Subcutaneous abdominal adipose tissue (tissue), 5 donors: ENCODE data around the gene ELP5.

ENCODE experiments used
- H3K27ac ChIP-seq: one replicate; pipeline ENCODE4 v1.7.0; 2013; ENCODE audit warnings: low read depth, mild to moderate bottlenecking, inconsistent platforms, low read length, moderate library complexity
- H3K27me3 ChIP-seq, 5 donors: one replicate each; pipeline ENCODE4 v1.7.0; 2013; ENCODE audit warnings: low read length in 5 of 5, inconsistent platforms in 1 of 5; ENCODE audit not compliant: control insufficient read depth in 5 of 5, insufficient read depth in 4 of 5
- H3K36me3 ChIP-seq, 5 donors: one replicate each; pipeline ENCODE4 v1.7.0; 2013; ENCODE audit warnings: low read length in 5 of 5; ENCODE audit not compliant: control insufficient read depth in 5 of 5, insufficient read depth in 5 of 5
- H3K4me1 ChIP-seq, 5 donors: one replicate each; pipeline ENCODE4 v1.7.0; 2013; ENCODE audit warnings: low read length in 5 of 5, mild to moderate bottlenecking in 3 of 5, moderate library complexity in 1 of 5; ENCODE audit not compliant: control insufficient read depth in 5 of 5, insufficient read depth in 5 of 5
- H3K4me3 ChIP-seq, 5 donors: one replicate each; pipeline ENCODE4 v1.7.0; 2013; ENCODE audit warnings: low read length in 5 of 5, low read depth in 1 of 5
- H3K9ac ChIP-seq, 5 donors: one replicate each; pipeline ENCODE4 v1.7.0; 2013; ENCODE audit warnings: low read length in 5 of 5, mild to moderate bottlenecking in 4 of 5, moderate library complexity in 3 of 5
- H3K9me3 ChIP-seq, 5 donors: one replicate each; pipeline ENCODE4 v1.7.0; 2013; ENCODE audit warnings: low read length in 5 of 5; ENCODE audit not compliant: control insufficient read depth in 5 of 5
- donor health status: healthy.
- donor health status: healthy.
- donor health status: healthy.
- donor health status: healthy.
- donor health status: healthy.

Gene ELP5

GRCh38 chr17:7251661-7252175, 297 bp upstream of the ELP5 start, which contains the start of gene CTDNEP1:
CTDNEP1 (minus strand) TSS chr17:7251734; CDS start chr17:7251296, 438 bp downstream.
- Histone ChIP-seq H3K9ac (peak within 1 kb of the TSS; percentile 88 to 99 (median 92)), H3K9me3 (no peaks in the 10 kb centered on the region), H3K4me3 (peak within 1 kb of the TSS; percentile 83 to 95 (median 88)), H3K36me3 (peaks cover 8 to 31% (median 22%) of the 10 kb centered on the region in 5 donors), H3K27me3 (no peaks in the 10 kb centered on the region), H3K4me1 (peaks cover 13 to 39% (median 37%) of the 10 kb centered on the region in 5 donors), H3K27ac (peak within 1 kb of the TSS; percentile 100)

GRCh38 chr17:7253082-7253481, 1.1 kb downstream of the ELP5 start:
- Histone ChIP-seq H3K4me1 (peaks cover 13 to 39% (median 37%) of the 10 kb centered on the region in 5 donors), H3K27ac (peak overlapping the region; percentile 100), H3K27me3 (no peaks in the 10 kb centered on the region), H3K9me3 (no peaks in the 10 kb centered on the region), H3K36me3 (peaks cover 8 to 40% (median 30%) of the 10 kb centered on the region in 5 donors), H3K9ac (peak overlapping the region in 4 of 5 donors; percentile 88 to 99 (median 94)), H3K4me3 (peak overlapping the region; percentile 83 to 95 (median 88))

- no peaks in the 10 kb centered on the region for H3K27me3 ChIP-seq
- no peak overlapping the region for H3K9ac ChIP-seq
- H3K9me3 ChIP-seq, result no peaks in the 10 kb centered on the region
- no peak overlapping the region for H3K4me3 ChIP-seq
- no peak overlapping the region for H3K27ac ChIP-seq
- peaks cover 8 to 54% (median 42%) of the 10 kb centered on the region in 5 donors for H3K36me3 ChIP-seq
- H3K4me1 ChIP-seq, result peaks cover 13 to 37% (median 35%) of the 10 kb centered on the region in 5 donors
Observed at GRCh38 chr17:7254511-7254910, 2.5 kb downstream of the ELP5 start.

GRCh38 chr17:7256766-7257456, 4.9 kb downstream of the ELP5 start:
- Histone ChIP-seq H3K9me3 (no peaks in the 10 kb centered on the region), H3K27me3 (peaks cover 0 to 5% (median 0%) of the 10 kb centered on the region in 5 donors), H3K9ac (no peak overlapping the region), H3K4me1 (peaks cover 2 to 42% (median 40%) of the 10 kb centered on the region in 5 donors), H3K4me3 (no peak overlapping the region), H3K36me3 (peaks cover 8 to 56% (median 42%) of the 10 kb centered on the region in 5 donors), H3K27ac (no peak overlapping the region)

DNA sequence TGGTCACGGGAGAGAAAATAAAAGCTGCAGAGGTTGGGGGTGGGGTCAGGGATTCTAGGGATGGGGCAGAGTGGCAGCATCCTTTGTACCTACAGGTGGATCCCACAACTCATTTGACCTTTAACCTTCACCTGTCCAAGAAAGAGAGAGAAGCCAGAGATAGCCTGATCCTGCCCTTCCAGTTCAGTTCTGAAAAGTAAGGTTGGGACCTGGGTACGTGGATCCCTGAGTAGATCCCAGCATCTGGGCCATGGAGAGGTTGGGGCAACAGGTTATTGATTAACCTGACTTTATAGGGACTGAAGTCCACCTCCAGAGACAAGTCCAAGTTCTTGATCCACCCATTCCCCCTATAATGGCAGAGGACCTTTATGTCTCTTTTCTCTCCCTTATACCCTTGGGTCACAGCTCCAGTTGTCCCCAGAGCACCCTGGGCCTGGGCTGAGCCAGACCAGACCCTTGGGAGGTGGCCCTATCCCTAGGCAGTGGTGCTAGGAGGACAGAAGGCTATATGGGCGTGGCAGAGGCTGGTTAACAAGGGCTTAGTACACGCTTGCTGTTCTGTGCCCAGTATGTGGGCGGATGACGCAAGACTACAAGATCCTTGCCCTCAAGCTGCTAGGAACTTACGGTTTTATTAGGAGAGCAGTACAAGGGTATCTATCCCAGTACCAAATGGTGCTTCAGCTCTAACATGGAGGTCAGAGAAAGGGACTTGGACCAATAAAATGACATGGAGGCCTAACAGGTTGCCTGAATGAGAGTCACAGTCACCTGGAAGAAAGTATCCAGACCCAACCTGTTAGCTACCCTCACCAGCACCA, 6.9 kb downstream of the ELP5 start:
- Histone ChIP-seq H3K4me1 (peaks cover 0 to 47% (median 41%) of the 10 kb centered on the region in 5 donors), H3K27ac (peak overlapping the region; percentile 59), H3K9me3 (no peaks in the 10 kb centered on the region), H3K27me3 (peaks cover 0 to 22% (median 14%) of the 10 kb centered on the region in 5 donors), H3K9ac (peak overlapping the region in 1 of 5 donors; percentile 4), H3K36me3 (peaks cover 8 to 55% (median 42%) of the 10 kb centered on the region in 5 donors), H3K4me3 (no peak overlapping the region)

DNA sequence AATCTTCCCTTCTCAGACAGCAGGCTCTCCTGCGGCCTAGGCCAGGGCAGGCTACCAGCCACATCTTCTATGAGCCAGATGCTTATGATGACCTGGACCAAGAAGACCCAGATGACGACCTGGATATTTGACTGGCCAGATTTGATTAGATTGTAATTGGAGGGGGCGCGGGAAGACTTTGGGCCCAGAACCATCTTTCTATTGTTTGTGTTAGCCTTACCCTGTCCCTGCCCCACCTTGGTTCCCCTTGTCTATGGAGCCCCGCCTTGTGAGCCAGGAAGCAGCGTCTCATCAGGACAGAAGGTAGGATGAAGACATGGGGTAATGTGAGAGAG, 7.5 kb downstream of the ELP5 start:
- peaks cover 3 to 50% (median 36%) of the 10 kb centered on the region in 5 donors for H3K36me3 ChIP-seq
- H3K27me3 ChIP-seq, result peaks cover 0 to 22% (median 14%) of the 10 kb centered on the region in 5 donors
- H3K9me3 ChIP-seq, result no peaks in the 10 kb centered on the region
- H3K4me1 ChIP-seq, result peaks cover 0 to 47% (median 41%) of the 10 kb centered on the region in 5 donors
- no peak overlapping the region for H3K9ac ChIP-seq
- H3K27ac ChIP-seq, result peak overlapping the region; percentile 59
- no peak overlapping the region for H3K4me3 ChIP-seq

GRCh38 chr17:7260151-7260550, 8.1 kb downstream of the ELP5 start:
- H3K4me1 ChIP-seq, result peaks cover 0 to 47% (median 41%) of the 10 kb centered on the region in 5 donors
- H3K27me3 ChIP-seq, result peaks cover 0 to 22% (median 14%) of the 10 kb centered on the region in 5 donors
- H3K27ac ChIP-seq, result peak overlapping the region; percentile 41
- H3K4me3 ChIP-seq, result no peak overlapping the region
- H3K36me3 ChIP-seq, result peaks cover 0 to 43% (median 30%) of the 10 kb centered on the region in 5 donors
- H3K9me3 ChIP-seq, result no peaks in the 10 kb centered on the region
- peak overlapping the region in 1 of 5 donors; percentile 1 for H3K9ac ChIP-seq

- peak overlapping the region in 4 of 5 donors; percentile 43 to 67 (median 58) for H3K9ac ChIP-seq
- H3K36me3 ChIP-seq, result peaks cover 0 to 38% (median 28%) of the 10 kb centered on the region in 5 donors
- peak overlapping the region; percentile 41 for H3K27ac ChIP-seq
- peaks cover 0 to 22% (median 14%) of the 10 kb centered on the region in 5 donors for H3K27me3 ChIP-seq
- peak overlapping the region; percentile 19 to 68 (median 61) for H3K4me3 ChIP-seq
- no peaks in the 10 kb centered on the region for H3K9me3 ChIP-seq
- peaks cover 0 to 47% (median 41%) of the 10 kb centered on the region in 5 donors for H3K4me1 ChIP-seq
Observed at GRCh38 chr17:7260651-7261378, 8.8 kb downstream of the ELP5 start.
